Activated naive CD8-positive, alpha-beta T cell (primary cell): Measurements from ENCODE around the gene NTM.

Experiments
- H3K27ac Mint-ChIP-seq: one replicate; pipeline ENCODE4 v1.8.0; 2021; ENCODE audit warnings: mixed read lengths
- H3K27me3 Mint-ChIP-seq: one replicate; pipeline ENCODE4 v1.8.0; 2021; ENCODE audit warnings: mixed read lengths
- H3K36me3 Mint-ChIP-seq: one replicate; pipeline ENCODE4 v1.8.0; 2021; ENCODE audit warnings: mixed read lengths
- H3K4me1 Mint-ChIP-seq: one replicate; pipeline ENCODE4 v1.8.0; 2021; ENCODE audit warnings: low read depth, mixed read lengths
- H3K4me3 Mint-ChIP-seq: one replicate; pipeline ENCODE4 v1.8.0; 2021; ENCODE audit warnings: mild to moderate bottlenecking, mixed read lengths
- H3K9me3 Mint-ChIP-seq: one replicate; pipeline ENCODE4 v1.8.0; 2021; ENCODE audit warnings: low read depth, mixed read lengths

NTM gene

GRCh38 chr11:131814108-131814507 is 443.7 kb downstream of the NTM start:
- Mint-ChIP-seq H3K4me3 (no peak overlapping the region), H3K27ac (no peak overlapping the region), H3K36me3 (no peaks in the 10 kb centered on the region), H3K27me3 (no peaks in the 10 kb centered on the region), H3K9me3 (no peaks in the 10 kb centered on the region), H3K4me1 (no peaks in the 10 kb centered on the region)

GRCh38 chr11:131815590-131815989 is 445.2 kb downstream of the NTM start:
- H3K4me1 Mint-ChIP-seq = no peaks in the 10 kb centered on the region
- no peaks in the 10 kb centered on the region for H3K36me3 Mint-ChIP-seq
- no peak overlapping the region for H3K4me3 Mint-ChIP-seq
- no peaks in the 10 kb centered on the region for H3K27me3 Mint-ChIP-seq
- H3K9me3 Mint-ChIP-seq = no peaks in the 10 kb centered on the region
- H3K27ac Mint-ChIP-seq = no peak overlapping the region

- Mint-ChIP-seq H3K27ac (no peak overlapping the region), H3K9me3 (no peaks in the 10 kb centered on the region), H3K4me3 (no peak overlapping the region), H3K27me3 (no peaks in the 10 kb centered on the region), H3K36me3 (no peaks in the 10 kb centered on the region), H3K4me1 (no peaks in the 10 kb centered on the region)
Measured at GRCh38 chr11:131816051-131816450, 445.6 kb downstream of the NTM start.

GRCh38 chr11:131817687-131818188 is 447.3 kb downstream of the NTM start:
- no peaks in the 10 kb centered on the region for H3K9me3 Mint-ChIP-seq
- H3K36me3 Mint-ChIP-seq = no peaks in the 10 kb centered on the region
- no peak overlapping the region for H3K27ac Mint-ChIP-seq
- H3K4me3 Mint-ChIP-seq = no peak overlapping the region
- H3K4me1 Mint-ChIP-seq = no peaks in the 10 kb centered on the region
- H3K27me3 Mint-ChIP-seq = no peaks in the 10 kb centered on the region

- Mint-ChIP-seq H3K27ac (no peak overlapping the region), H3K4me1 (no peaks in the 10 kb centered on the region), H3K27me3 (peaks cover 2% of the 10 kb centered on the region), H3K9me3 (no peaks in the 10 kb centered on the region), H3K4me3 (no peak overlapping the region), H3K36me3 (no peaks in the 10 kb centered on the region)
Measured at GRCh38 chr11:131819865-131820264, 449.4 kb downstream of the NTM start.

GRCh38 chr11:131822506-131822905 is 452.1 kb downstream of the NTM start:
- no peaks in the 10 kb centered on the region for H3K9me3 Mint-ChIP-seq
- peaks cover 2% of the 10 kb centered on the region for H3K27me3 Mint-ChIP-seq

GRCh38 chr11:131823772-131824171 is 453.4 kb downstream of the NTM start:
- Mint-ChIP-seq H3K36me3 (no peaks in the 10 kb centered on the region), H3K4me1 (no peaks in the 10 kb centered on the region), H3K4me3 (no peak overlapping the region), H3K27me3 (peaks cover 2% of the 10 kb centered on the region), H3K9me3 (no peaks in the 10 kb centered on the region), H3K27ac (no peak overlapping the region)

More at GRCh38 chr11:131822506-131822905, 452.1 kb downstream of the NTM start:
- Mint-ChIP-seq H3K27ac (no peak overlapping the region), H3K36me3 (no peaks in the 10 kb centered on the region), H3K4me1 (no peaks in the 10 kb centered on the region), H3K4me3 (no peak overlapping the region)

GRCh38 chr11:131824771-131825170 is 454.4 kb downstream of the NTM start:
- Mint-ChIP-seq H3K27me3 (peaks cover 2% of the 10 kb centered on the region), H3K4me3 (no peak overlapping the region), H3K4me1 (no peaks in the 10 kb centered on the region), H3K36me3 (no peaks in the 10 kb centered on the region), H3K9me3 (no peaks in the 10 kb centered on the region), H3K27ac (no peak overlapping the region)

GRCh38 chr11:131827430-131827829 is 457.0 kb downstream of the NTM start:
- H3K27ac Mint-ChIP-seq = no peak overlapping the region

GRCh38 chr11:131829725-131830124 is 459.3 kb downstream of the NTM start:
- no peak overlapping the region for H3K4me3 Mint-ChIP-seq
- H3K9me3 Mint-ChIP-seq = no peaks in the 10 kb centered on the region
- H3K36me3 Mint-ChIP-seq = no peaks in the 10 kb centered on the region
- H3K27ac Mint-ChIP-seq = no peak overlapping the region
- peaks cover 2% of the 10 kb centered on the region for H3K27me3 Mint-ChIP-seq
- H3K4me1 Mint-ChIP-seq = no peaks in the 10 kb centered on the region

More at GRCh38 chr11:131827430-131827829, 457.0 kb downstream of the NTM start:
- H3K9me3 Mint-ChIP-seq = no peaks in the 10 kb centered on the region
- peaks cover 2% of the 10 kb centered on the region for H3K27me3 Mint-ChIP-seq
- H3K36me3 Mint-ChIP-seq = no peaks in the 10 kb centered on the region
- no peaks in the 10 kb centered on the region for H3K4me1 Mint-ChIP-seq
- H3K4me3 Mint-ChIP-seq = no peak overlapping the region

GRCh38 chr11:131832079-131832478 is 461.7 kb downstream of the NTM start:
- Mint-ChIP-seq H3K27ac (no peak overlapping the region), H3K9me3 (no peaks in the 10 kb centered on the region), H3K4me3 (no peak overlapping the region), H3K4me1 (no peaks in the 10 kb centered on the region), H3K36me3 (no peaks in the 10 kb centered on the region), H3K27me3 (peaks cover 2% of the 10 kb centered on the region)

- Mint-ChIP-seq H3K36me3 (no peaks in the 10 kb centered on the region), H3K4me3 (no peak overlapping the region), H3K27ac (no peak overlapping the region), H3K27me3 (peaks cover 2% of the 10 kb centered on the region), H3K4me1 (no peaks in the 10 kb centered on the region), H3K9me3 (no peaks in the 10 kb centered on the region)
Measured at GRCh38 chr11:131833366-131833765, 463.0 kb downstream of the NTM start.

GRCh38 chr11:131837562-131837961 is 467.1 kb downstream of the NTM start:
- no peaks in the 10 kb centered on the region for H3K9me3 Mint-ChIP-seq
- H3K27me3 Mint-ChIP-seq = peaks cover 4% of the 10 kb centered on the region
- H3K4me1 Mint-ChIP-seq = no peaks in the 10 kb centered on the region
- H3K36me3 Mint-ChIP-seq = no peaks in the 10 kb centered on the region
- H3K27ac Mint-ChIP-seq = no peak overlapping the region
- H3K4me3 Mint-ChIP-seq = no peak overlapping the region

- Mint-ChIP-seq H3K4me3 (no peak overlapping the region), H3K27me3 (peaks cover 4% of the 10 kb centered on the region), H3K36me3 (no peaks in the 10 kb centered on the region), H3K27ac (no peak overlapping the region), H3K9me3 (no peaks in the 10 kb centered on the region), H3K4me1 (no peaks in the 10 kb centered on the region)
Measured at GRCh38 chr11:131838016-131838415, 467.6 kb downstream of the NTM start.

- Mint-ChIP-seq H3K27me3 (peaks cover 1% of the 10 kb centered on the region), H3K36me3 (no peaks in the 10 kb centered on the region), H3K4me1 (no peaks in the 10 kb centered on the region), H3K9me3 (no peaks in the 10 kb centered on the region), H3K27ac (no peak overlapping the region), H3K4me3 (no peak overlapping the region)
Measured at GRCh38 chr11:131839326-131839725, 468.9 kb downstream of the NTM start.

- Mint-ChIP-seq H3K27me3 (peaks cover 1% of the 10 kb centered on the region), H3K36me3 (no peaks in the 10 kb centered on the region), H3K27ac (no peak overlapping the region), H3K9me3 (no peaks in the 10 kb centered on the region), H3K4me1 (no peaks in the 10 kb centered on the region), H3K4me3 (no peak overlapping the region)
Measured at GRCh38 chr11:131840545-131840944, 470.1 kb downstream of the NTM start.
